ENCODE results near the gene FAM217A. TPM values are rescaled to one million over a fixed set of nuclear protein-coding genes. Genes with fewer than 3 reads are reported as not detected.

Gene FAM217A
- total and polyA plus RNA-seq, 8 donors: 2.1 to 4.8 (median 2.8) TPM; not detected in 2

DNA sequence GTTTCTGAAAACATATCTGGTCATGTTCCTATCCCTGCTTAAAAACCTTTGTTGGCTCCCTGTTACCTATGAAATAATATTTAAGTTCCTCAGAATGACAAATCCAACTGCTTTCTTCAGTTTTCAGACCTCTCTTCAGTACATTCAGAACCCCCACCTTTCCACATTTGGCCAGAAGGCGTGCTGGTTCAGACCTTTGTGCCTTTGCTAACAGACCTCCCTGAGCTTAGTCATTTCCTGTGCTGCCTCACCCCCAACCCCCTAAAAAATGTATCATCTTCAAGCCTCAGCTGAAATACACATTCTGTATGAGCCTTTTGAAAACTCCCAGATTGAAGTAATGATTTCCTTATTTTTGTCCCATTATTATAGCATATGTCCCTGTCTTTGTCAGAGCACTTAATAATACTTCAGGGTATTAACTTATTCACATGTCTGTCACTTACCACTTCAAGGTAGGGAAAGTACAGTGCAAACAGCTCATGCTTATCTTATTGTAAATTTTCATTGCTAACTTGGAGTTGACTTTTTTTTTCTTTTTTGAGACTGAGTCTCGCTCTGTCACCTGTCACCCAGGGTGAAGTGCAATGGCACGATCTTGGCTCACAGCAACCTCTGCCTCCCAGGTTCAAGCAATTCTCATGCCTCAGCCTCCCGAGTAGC, 19.7 kb downstream of the FAM217A start:
- DNase-seq (no peak), ATAC-seq (peak; percentile 31)
- Histone ChIP-seq H3K4me3 (no peak overlapping the region), H3K9me3 (no peaks in the 10 kb centered on the region), H3K4me1 (peaks cover 0 to 4% of the 10 kb centered on the region in 2 donors), H3K27ac (no peak overlapping the region), H3K36me3 (peaks cover 8 to 99% of the 10 kb centered on the region in 2 donors), H3K27me3 (no peaks in the 10 kb centered on the region)
- intact Hi-C loops (cut with DNase I): no loop called here
- TF ChIP-seq, protein P1, sequence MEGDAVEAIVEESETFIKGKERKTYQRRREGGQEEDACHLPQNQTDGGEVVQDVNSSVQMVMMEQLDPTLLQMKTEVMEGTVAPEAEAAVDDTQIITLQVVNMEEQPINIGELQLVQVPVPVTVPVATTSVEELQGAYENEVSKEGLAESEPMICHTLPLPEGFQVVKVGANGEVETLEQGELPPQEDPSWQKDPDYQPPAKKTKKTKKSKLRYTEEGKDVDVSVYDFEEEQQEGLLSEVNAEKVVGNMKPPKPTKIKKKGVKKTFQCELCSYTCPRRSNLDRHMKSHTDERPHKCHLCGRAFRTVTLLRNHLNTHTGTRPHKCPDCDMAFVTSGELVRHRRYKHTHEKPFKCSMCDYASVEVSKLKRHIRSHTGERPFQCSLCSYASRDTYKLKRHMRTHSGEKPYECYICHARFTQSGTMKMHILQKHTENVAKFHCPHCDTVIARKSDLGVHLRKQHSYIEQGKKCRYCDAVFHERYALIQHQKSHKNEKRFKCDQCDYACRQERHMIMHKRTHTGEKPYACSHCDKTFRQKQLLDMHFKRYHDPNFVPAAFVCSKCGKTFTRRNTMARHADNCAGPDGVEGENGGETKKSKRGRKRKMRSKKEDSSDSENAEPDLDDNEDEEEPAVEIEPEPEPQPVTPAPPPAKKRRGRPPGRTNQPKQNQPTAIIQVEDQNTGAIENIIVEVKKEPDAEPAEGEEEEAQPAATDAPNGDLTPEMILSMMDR (IDR thresholded peaks at IDR 0.05): no peak

DNA sequence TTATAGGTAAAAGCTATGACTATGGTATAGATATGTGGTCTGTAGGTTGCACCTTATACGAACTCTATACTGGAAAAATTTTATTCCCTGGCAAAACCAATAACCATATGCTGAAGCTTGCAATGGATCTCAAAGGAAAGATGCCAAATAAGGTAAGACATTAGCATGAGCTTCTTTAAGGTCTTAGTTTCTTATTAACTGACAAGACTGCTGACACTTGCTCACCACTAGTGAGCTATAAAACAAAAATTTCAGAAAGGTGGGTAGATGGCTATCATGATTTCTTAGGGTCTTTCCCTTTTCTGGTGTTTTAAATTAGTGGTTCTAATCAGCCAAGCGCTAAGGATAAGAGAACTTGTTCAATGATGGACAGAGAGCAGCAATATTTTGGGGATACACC, 21.9 kb downstream of the FAM217A start:
- DNase-seq: no peak
- Histone ChIP-seq H3K27ac (no peak overlapping the region), H3K4me3 (no peak overlapping the region), H3K27me3 (no peaks in the 10 kb centered on the region), H3K4me1 (peaks cover 0 to 4% of the 10 kb centered on the region in 2 donors), H3K36me3 (peaks cover 8 to 99% of the 10 kb centered on the region in 2 donors), H3K9me3 (no peaks in the 10 kb centered on the region)
- TF ChIP-seq, protein P1 (IDR thresholded peaks at IDR 0.05): no peak
- ATAC-seq: no peak
- intact Hi-C loops (cut with DNase I): no loop called here

- no peaks in the 10 kb centered on the region for H3K27me3 ChIP-seq
- peaks cover 0 to 4% of the 10 kb centered on the region in 2 donors for H3K4me1 ChIP-seq
- intact Hi-C loops (cut with DNase I): no loop called here
- DNase-seq: peak in 1 of 4 donors; percentile 17
- peaks cover under 1 to 99% of the 10 kb centered on the region in 2 donors for H3K36me3 ChIP-seq
- H3K9me3 ChIP-seq: no peaks in the 10 kb centered on the region
- peak; percentile 81 for ATAC-seq
- no peak overlapping the region for H3K4me3 ChIP-seq
- TF ChIP-seq, protein P1 (IDR thresholded peaks at IDR 0.05): peak in 1 of 2 donors; percentile 24
- H3K27ac ChIP-seq: no peak overlapping the region
These were observed 23.4 kb downstream of the FAM217A start for GRCh38 chr6:4055420-4056041.

DNA sequence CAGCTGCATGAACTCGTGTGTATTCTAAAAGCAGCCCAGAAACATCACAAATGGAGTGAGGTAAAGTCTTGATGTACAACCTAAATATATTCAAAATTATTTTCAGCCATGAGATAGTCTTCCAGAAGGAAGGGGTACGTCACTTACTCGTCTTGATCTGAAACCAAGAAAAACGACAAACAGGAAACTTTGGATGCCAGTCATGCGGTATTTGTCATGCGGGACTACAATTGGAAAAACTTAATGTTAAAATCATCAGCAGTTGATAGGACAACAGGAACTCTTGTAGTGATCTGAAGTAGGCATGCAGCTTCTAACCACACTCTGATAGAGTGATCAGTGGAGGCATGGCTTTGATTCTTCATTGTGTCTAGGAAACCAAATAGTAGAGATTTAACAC, 29.7 kb downstream of the FAM217A start:
- no peaks in the 10 kb centered on the region for H3K4me1 ChIP-seq
- no peaks in the 10 kb centered on the region for H3K9me3 ChIP-seq
- TF ChIP-seq, protein P1 (IDR thresholded peaks at IDR 0.05): no peak
- ATAC-seq (no peak), DNase-seq (no peak)
- intact Hi-C loops (cut with DNase I): no loop called here
- peaks cover 3 to 89% of the 10 kb centered on the region in 2 donors for H3K36me3 ChIP-seq
- H3K27me3 ChIP-seq: no peaks in the 10 kb centered on the region
- no peak overlapping the region for H3K4me3 ChIP-seq
- no peak overlapping the region for H3K27ac ChIP-seq

- Histone ChIP-seq H3K4me1 (peaks cover 0 to 3% of the 10 kb centered on the region in 2 donors), H3K4me3 (no peak overlapping the region), H3K9me3 (no peaks in the 10 kb centered on the region), H3K27me3 (no peaks in the 10 kb centered on the region), H3K27ac (no peak overlapping the region), H3K36me3 (peaks cover 0 to 90% of the 10 kb centered on the region in 2 donors)
- ATAC-seq: no peak
- DNase-seq: no peak
- TF ChIP-seq, protein P1 (IDR thresholded peaks at IDR 0.05): no peak
- intact Hi-C loops (cut with DNase I): no loop called here
These were observed 37.5 kb downstream of the FAM217A start for GRCh38 chr6:4041480-4041879.
